ENCODE data around the gene TXNDC5.

TXNDC5 gene

GRCh38 chr6:7910654-7911344 is at the start of gene TXNDC5:
TXNDC5 (minus strand) TSS chr6:7910788; CDS start chr6:7910776, 12 bp downstream.
- no peak for TF ChIP-seq CTCF (IDR thresholded peaks at IDR 0.05; ENCODE audit: control insufficient read depth, insufficient read depth, low read depth, low read length, missing control alignments)
- peak within 1 kb of the TSS; percentile 61 for H3K4me3 ChIP-seq (ENCODE audit: control insufficient read depth, low read depth, low read length)
- no peak for DNase-seq (ENCODE audit: low read depth)

- DNase-seq (ENCODE audit: low read depth), result no peak
- no peak for TF ChIP-seq CTCF (IDR thresholded peaks at IDR 0.05; ENCODE audit: control insufficient read depth, insufficient read depth, low read depth, low read length, missing control alignments)
- H3K4me3 ChIP-seq (ENCODE audit: control insufficient read depth, low read depth, low read length), result no peak overlapping the region
These were observed 49.6 kb upstream of the TXNDC5 start for GRCh38 chr6:7960141-7960540.

- TF ChIP-seq CTCF (IDR thresholded peaks at IDR 0.05; ENCODE audit: control insufficient read depth, insufficient read depth, low read depth, low read length, missing control alignments), result no peak
- no peak for DNase-seq (ENCODE audit: low read depth)
- H3K4me3 ChIP-seq (ENCODE audit: control insufficient read depth, low read depth, low read length), result no peak overlapping the region
These were observed 48.9 kb upstream of the TXNDC5 start for GRCh38 chr6:7959453-7959852.

GRCh38 chr6:7958464-7958863 is 47.9 kb upstream of the TXNDC5 start:
- no peak for TF ChIP-seq CTCF (IDR thresholded peaks at IDR 0.05; ENCODE audit: control insufficient read depth, insufficient read depth, low read depth, low read length, missing control alignments)
- DNase-seq (ENCODE audit: low read depth), result no peak
- H3K4me3 ChIP-seq (ENCODE audit: control insufficient read depth, low read depth, low read length), result no peak overlapping the region

- H3K4me3 ChIP-seq (ENCODE audit: control insufficient read depth, low read depth, low read length), result no peak overlapping the region
- TF ChIP-seq CTCF (IDR thresholded peaks at IDR 0.05; ENCODE audit: control insufficient read depth, insufficient read depth, low read depth, low read length, missing control alignments), result no peak
- DNase-seq (ENCODE audit: low read depth), result no peak
These were observed 45.7 kb upstream of the TXNDC5 start for GRCh38 chr6:7956257-7956656.

GRCh38 chr6:7954477-7955200 is 44.1 kb upstream of the TXNDC5 start:
- TF ChIP-seq CTCF (IDR thresholded peaks at IDR 0.05; ENCODE audit: control insufficient read depth, insufficient read depth, low read depth, low read length, missing control alignments), result no peak
- no peak for DNase-seq (ENCODE audit: low read depth)
- H3K4me3 ChIP-seq (ENCODE audit: control insufficient read depth, low read depth, low read length), result no peak overlapping the region

All from AG09309 (cell line).